AG04449 (cell line): Measurements from ENCODE around the gene CTSL.

Experiments
- CTCF ChIA-PET: fragments of 350-600 bp; formaldehyde crosslinking; extraction: SDS; loops from one replicate; lab custom pipeline; 2021; ENCODE audit warnings: antibody characterized with exemption; lab: Yijun Ruan, JAX
- POLR2A ChIA-PET: fragments of 400-600, 350-600 bp; formaldehyde crosslinking; extraction: SDS; loops from one replicate; lab custom pipeline; 2020; ENCODE audit warnings: antibody characterized with exemption, inconsistent platforms; lab: Yijun Ruan, JAX
- DNase-seq: peaks from one replicate; pipeline ENCODE4 v3.0.0-alpha.2; 2010; ENCODE audit warnings: low read depth, low spot score
- H3K4me3 ChIP-seq: 2 replicates; pipeline ENCODE4 v1.5.1; 2011; ENCODE audit warnings: low read depth, mild to moderate bottlenecking, control low read depth, low read length
- TF ChIP-seq, protein P1 (sequence below): IDR thresholded peaks from one replicate; pipeline ENCODE4 v1.5.1; 2011; ENCODE audit warnings: mild to moderate bottlenecking, moderate library complexity, low read length, control low read depth, inconsistent platforms; ENCODE audit not compliant: insufficient read depth; ENCODE audit errors: missing control alignments

CTSL gene

DNA sequence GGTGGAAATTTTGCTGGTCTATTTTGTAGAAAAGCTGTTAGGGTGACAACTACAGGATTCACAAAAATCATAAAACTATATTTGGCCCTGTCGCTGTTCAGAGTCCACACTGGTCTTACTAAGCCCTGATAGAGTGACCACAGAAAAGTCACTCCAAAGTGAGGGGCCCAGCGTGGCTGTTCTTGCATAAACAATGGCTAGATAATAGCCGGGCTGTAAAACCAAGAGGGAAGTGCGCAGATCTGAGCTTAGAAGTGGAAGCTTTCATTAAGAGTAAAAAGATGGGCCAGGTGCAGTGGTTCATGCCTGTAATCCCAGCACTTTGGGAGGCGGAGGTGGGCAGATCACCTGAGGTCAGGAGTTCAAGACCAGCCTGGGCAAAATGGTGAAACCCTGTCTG, 15.5 kb upstream of the CTSL start:
- DNase-seq = no peak
- TF ChIP-seq, protein P1, sequence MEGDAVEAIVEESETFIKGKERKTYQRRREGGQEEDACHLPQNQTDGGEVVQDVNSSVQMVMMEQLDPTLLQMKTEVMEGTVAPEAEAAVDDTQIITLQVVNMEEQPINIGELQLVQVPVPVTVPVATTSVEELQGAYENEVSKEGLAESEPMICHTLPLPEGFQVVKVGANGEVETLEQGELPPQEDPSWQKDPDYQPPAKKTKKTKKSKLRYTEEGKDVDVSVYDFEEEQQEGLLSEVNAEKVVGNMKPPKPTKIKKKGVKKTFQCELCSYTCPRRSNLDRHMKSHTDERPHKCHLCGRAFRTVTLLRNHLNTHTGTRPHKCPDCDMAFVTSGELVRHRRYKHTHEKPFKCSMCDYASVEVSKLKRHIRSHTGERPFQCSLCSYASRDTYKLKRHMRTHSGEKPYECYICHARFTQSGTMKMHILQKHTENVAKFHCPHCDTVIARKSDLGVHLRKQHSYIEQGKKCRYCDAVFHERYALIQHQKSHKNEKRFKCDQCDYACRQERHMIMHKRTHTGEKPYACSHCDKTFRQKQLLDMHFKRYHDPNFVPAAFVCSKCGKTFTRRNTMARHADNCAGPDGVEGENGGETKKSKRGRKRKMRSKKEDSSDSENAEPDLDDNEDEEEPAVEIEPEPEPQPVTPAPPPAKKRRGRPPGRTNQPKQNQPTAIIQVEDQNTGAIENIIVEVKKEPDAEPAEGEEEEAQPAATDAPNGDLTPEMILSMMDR = no peak
- POLR2A ChIA-PET = interaction anchor here (2.5 kb wide), 1 partner anchor 15 kb away, joined by 16 read pairs; the partner anchor contains the start of gene CTSL
- no peak overlapping the region for H3K4me3 ChIP-seq
- CTCF ChIA-PET = interaction anchor here (2.1 to 4.2 kb wide), 2 partner anchors 25 to 103 kb away, joined by 6 to 24 read pairs; no protein-coding TSS in a partner anchor

DNA sequence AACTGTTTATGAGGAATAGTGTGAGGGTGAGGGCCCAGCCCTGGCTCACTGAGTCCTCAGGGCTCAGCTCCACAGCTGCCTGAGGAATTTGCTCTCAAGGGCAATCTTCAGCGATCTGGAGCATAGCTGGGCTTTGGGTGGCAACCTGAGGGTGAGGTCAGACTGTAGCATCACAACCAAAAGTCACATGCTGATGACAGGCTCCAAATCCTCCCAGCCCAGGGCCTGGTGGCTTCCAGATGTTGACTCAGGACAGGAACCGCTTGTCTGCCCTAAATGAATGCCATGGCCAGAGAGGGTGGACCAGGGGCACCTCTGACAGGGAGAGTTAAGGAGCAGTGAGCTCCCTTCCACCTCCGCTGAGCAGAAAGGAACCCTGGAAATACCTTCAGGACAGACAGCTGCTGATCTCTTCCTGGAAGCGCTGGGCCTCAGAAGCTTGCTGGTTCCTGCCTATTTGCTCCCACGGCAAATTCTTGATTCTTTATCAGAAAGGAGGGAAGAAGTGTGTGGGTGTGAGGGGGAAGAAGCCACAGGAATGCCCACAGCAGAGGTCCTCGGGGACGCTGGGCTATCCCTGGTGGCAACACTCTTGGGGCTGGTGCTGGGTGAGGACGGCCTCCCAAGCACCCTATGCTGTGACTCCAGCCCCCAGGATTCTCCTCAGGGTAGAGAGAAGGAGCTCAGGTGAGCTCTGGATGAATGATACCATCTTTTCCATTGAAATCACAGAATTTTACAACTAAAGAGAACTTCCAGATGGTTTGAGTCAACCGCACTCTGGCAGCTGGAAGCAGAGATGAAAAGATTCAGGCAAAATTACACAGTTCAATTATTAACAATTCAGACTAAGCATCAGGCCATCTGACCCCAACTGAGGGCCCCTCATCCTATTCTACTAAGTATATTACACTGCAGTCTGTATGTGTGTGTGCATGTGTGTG, 13.8 kb upstream of the CTSL start:
- DNase-seq = peak; percentile 58
- TF ChIP-seq, protein P1 = no peak
- H3K4me3 ChIP-seq = no peak overlapping the region
- ChIA-PET POLR2A (interaction anchor here (0.5 to 2.5 kb wide), 3 partner anchors 13 to 154 kb away, joined by 3 to 16 read pairs (median 3); partner anchors contain the start of gene CTSL), CTCF (interaction anchor here (0.6 to 4.2 kb wide), 2 partner anchors 12 to 27 kb away, joined by 3 to 24 read pairs; no protein-coding TSS in a partner anchor)

DNA sequence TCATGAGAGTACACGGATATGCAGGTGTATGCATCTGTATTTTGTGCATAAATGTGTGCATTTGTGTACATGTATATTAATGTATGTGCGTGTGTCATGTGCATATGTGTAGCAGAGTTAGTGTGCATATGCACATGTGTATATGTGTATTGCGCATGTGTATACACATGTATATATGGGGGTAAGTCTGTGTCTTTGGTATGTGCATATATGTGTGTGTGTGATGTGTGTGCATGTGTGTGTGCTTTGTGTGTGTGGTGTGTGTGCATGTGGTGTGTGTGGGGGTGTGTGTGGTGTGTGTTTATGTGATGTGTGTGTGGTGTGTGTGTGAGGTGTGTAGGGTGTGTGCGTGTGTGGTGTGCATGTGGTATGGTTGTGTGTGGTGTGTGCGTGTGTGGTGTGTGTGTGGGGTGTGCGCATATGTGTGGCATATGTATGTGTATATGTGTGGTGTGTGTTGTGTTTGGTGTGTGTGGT, 13.1 kb upstream of the CTSL start:
- ChIA-PET POLR2A (interaction anchor here (2.5 kb wide), 1 partner anchor 13 kb away, joined by 16 read pairs; the partner anchor contains the start of gene CTSL), CTCF (no interaction called here)
- DNase-seq = no peak
- TF ChIP-seq, protein P1 = no peak
- peak overlapping the region; percentile 45 for H3K4me3 ChIP-seq

DNA sequence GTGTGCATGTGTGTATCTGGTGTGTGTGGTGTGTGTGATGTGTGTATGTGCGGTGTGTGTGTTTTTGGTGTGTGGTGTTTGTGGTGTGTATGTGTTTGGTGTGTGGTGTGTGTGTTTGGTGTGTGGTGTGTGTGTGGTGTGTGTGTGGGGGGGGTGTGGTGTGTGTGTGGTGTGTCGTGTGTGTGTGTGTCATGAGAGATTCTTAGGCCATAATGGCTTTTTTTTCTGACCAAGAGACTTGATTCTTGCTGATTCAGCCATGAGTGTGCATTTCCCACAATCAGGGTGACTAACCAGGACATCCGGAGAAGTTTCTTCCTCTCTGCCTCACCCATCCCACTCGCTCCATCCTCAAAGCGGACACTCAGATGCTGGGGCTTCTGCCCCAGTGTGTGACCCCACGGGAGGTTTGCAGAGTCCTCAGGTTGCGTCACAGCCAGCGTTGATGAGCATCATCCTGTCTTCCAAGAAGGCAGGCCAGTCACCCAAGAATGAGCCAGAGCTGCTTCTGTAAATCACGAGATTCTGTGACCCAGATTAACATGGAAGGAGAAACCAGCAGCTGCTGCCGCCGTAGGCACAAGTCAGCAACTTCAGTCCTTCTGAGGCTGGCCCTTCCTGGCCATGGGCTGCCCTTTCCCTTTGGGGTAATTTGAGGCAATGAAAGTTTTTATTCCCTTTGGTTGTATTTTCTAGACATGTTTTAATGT, 12.5 kb upstream of the CTSL start:
- DNase-seq = peak; percentile 96
- CTCF ChIA-PET = interaction anchor here (1.0 to 2.4 kb wide), 5 partner anchors 12 to 104 kb away, joined by 3 to 15 read pairs (median 7); partner anchors contain the start of gene CTSL
- POLR2A ChIA-PET = interaction anchor here (2.2 kb wide), 1 partner anchor 12 kb away, joined by 23 read pairs; the partner anchor contains the start of gene CTSL

DNA sequence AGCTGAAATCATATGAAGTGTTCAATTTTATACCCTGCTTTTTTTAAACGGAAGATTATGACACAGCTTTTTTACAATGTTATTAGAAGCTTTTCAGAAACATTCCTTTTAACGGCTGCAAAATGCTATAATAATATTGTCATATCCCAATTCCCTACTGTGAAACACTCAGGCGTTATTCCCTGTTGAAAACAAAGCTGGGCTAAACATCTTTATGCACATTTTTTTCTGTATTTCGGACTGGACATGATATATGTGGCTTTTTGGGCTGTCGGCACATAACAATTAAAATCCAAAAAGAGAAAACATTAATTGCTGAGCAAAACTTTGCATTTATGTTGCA, 12.0 kb upstream of the CTSL start:
- TF ChIP-seq, protein P1 = no peak
- POLR2A ChIA-PET = interaction anchor here (2.2 kb wide), 1 partner anchor 12 kb away, joined by 23 read pairs; the partner anchor contains the start of gene CTSL
- H3K4me3 ChIP-seq = peak overlapping the region; percentile 45; the same call in 1 of the 2 replicates
- DNase-seq = no peak
- CTCF ChIA-PET = interaction anchor here (1.0 to 2.4 kb wide), 7 partner anchors 12 to 103 kb away, joined by 3 to 15 read pairs (median 4); partner anchors contain the start of gene CTSL

More for the DNA sequence above, 12.5 kb upstream of the CTSL start:
- peak overlapping the region; percentile 45 for H3K4me3 ChIP-seq
- TF ChIP-seq, protein P1 = peak; percentile 13
